Calu3 (cell line): ENCODE measurements around the gene MGAT3. TPM values are rescaled to one million over a fixed set of nuclear protein-coding genes. Genes with fewer than 3 reads are reported as not detected.
A peak's percentile ranks its signal among the peaks of the same experiment; 100 is the strongest.

Experiments
- BruUV-seq: library from RNA; stranded (reverse); fragments of 400-500 nt; replicated peaks from 2 replicates; lab custom pipeline; 2021; lab: Mats Ljungman, UMichigan
- CTCF ChIA-PET: fragments of 300-600 bp; sonication (Branson Sonifier 250); formaldehyde crosslinking; loops from one replicate; lab custom pipeline; 2022; ENCODE audit warnings: antibody characterized with exemption; lab: Charles Lee
- DNase-seq: peaks from one replicate; pipeline ENCODE4 v3.0.0; 2022
- H3K27ac Mint-ChIP-seq: one replicate; pipeline ENCODE4 v1.8.0; 2022; ENCODE audit warnings: mixed read lengths; ENCODE audit not compliant: unreplicated experiment
- H3K27me3 Mint-ChIP-seq: one replicate; pipeline ENCODE4 v1.8.0; 2022; ENCODE audit warnings: mixed read lengths; ENCODE audit not compliant: unreplicated experiment
- H3K36me3 Mint-ChIP-seq: one replicate; pipeline ENCODE4 v1.8.0; 2022; ENCODE audit warnings: mild to moderate bottlenecking, moderate library complexity, mixed read lengths; ENCODE audit not compliant: insufficient read depth, unreplicated experiment
- H3K4me1 Mint-ChIP-seq: one replicate; pipeline ENCODE4 v1.8.0; 2022; ENCODE audit warnings: mild to moderate bottlenecking, low read depth, mixed read lengths; ENCODE audit not compliant: unreplicated experiment
- H3K4me3 Mint-ChIP-seq: one replicate; pipeline ENCODE4 v1.8.0; 2022; ENCODE audit warnings: mild to moderate bottlenecking, low read depth, moderate library complexity, mixed read lengths; ENCODE audit not compliant: unreplicated experiment
- H3K9me3 Mint-ChIP-seq: one replicate; pipeline ENCODE4 v1.8.0; 2022; ENCODE audit warnings: low read depth, mixed read lengths; ENCODE audit not compliant: unreplicated experiment
- CTCF ChIP-seq: fragments of 200-600 bp; IDR thresholded peaks from one replicate; pipeline ENCODE4 v1.8.0; 2022; ENCODE audit warnings: antibody characterized with exemption; ENCODE audit not compliant: unreplicated experiment
- intact Hi-C: fragments of 100-400 bp; cut with micrococcal nuclease; formaldehyde crosslinking; loops from one replicate; pipeline ENCODE4 v1.10.0; 2022; ENCODE audit not compliant: unreplicated experiment
- total RNA-seq: library from RNA; stranded (reverse); gene quantifications from 2 replicates; pipeline ENCODE4 v1.2.3, GENCODE V29; 2022

The MGAT3 gene
- total RNA-seq, 1 experiment from 2014 or later = 33.0 TPM

DNA sequence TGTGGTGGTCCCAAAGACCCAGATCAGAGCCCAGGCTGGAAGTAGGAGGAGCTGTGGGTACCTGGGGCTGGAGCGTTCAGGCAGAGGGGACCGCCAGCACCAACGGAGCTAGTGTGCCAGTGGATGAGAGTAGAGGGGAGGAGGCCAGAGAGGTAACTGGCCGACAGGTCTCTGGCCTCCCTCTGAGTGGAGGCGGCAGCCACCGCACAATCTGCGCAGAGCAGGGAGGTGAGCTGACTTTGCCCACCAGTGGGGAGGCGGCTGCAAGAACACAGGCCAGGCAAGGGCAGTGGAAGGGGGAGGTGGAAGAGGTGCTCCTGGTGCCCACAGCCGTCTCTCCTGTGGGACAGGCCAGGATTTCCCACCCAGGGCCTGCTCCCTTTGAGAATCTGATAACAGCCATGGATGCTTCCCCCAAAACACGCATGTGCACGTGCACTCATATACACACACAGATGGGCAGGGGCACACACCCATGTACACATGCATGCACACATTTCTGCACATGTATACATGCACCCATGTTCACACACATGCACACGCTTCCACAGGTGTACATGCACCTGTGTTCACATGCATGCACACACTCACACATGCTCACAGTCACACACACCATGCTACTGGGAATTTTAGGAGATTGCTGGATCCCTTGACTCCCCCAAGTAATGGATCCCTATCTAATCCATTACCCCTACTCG lies 6.4 kb upstream of the MGAT3 start:
- H3K27ac Mint-ChIP-seq = no peak overlapping the region
- BruUV-seq = no TSS peak
- no peak overlapping the region for H3K4me3 Mint-ChIP-seq
- intact Hi-C loops = no loop called here
- peaks cover 13% of the 10 kb centered on the region for H3K27me3 Mint-ChIP-seq
- DNase-seq = no peak
- H3K36me3 Mint-ChIP-seq = no peaks in the 10 kb centered on the region
- H3K4me1 Mint-ChIP-seq = peaks cover 46% of the 10 kb centered on the region
- CTCF ChIA-PET = no interaction called here
- no peaks in the 10 kb centered on the region for H3K9me3 Mint-ChIP-seq
- no peak for TF ChIP-seq CTCF

GRCh38 chr22:39452740-39453040 lies 4.1 kb upstream of the MGAT3 start:
- intact Hi-C loops = no loop called here
- CTCF ChIA-PET = interaction anchor here (1.2 kb wide), 1 partner anchor 19 kb away, joined by 3 read pairs; no protein-coding TSS in a partner anchor
- H3K27ac Mint-ChIP-seq = no peak overlapping the region
- H3K9me3 Mint-ChIP-seq = no peaks in the 10 kb centered on the region
- no TSS peak for BruUV-seq
- peaks cover 25% of the 10 kb centered on the region for H3K27me3 Mint-ChIP-seq
- H3K36me3 Mint-ChIP-seq = no peaks in the 10 kb centered on the region
- H3K4me1 Mint-ChIP-seq = peaks cover 38% of the 10 kb centered on the region
- TF ChIP-seq CTCF = no peak
- H3K4me3 Mint-ChIP-seq = no peak overlapping the region
- DNase-seq = no peak

DNA sequence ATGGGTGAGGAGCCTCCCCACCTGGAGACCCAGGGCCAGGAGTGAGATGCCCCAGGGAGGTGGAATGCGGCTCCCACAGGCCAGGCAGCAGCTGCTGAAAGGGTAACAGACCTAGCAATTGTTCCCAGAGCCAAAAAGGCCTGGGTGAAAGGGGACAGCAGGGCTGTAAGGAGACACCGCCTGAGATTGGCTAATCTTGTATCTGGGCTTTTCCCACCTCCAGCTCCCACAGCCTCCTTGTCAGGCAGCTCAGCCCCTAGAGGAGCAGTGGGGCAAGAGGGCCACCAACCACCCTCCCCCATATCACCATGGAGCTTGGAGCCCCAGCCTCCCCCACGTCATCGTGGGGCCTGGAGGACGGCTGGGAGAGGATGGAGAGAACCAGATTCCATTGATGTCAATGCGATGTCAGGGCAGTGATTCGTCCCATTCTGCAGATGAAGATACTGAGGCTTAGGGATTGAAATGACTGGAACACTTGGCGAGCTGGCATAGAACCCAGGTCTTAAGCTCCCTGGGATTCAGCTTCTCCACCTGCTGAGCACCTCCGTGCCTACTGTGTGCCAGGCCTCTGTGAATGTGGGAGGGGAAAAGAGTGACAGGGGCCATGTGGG lies 2.9 kb upstream of the MGAT3 start:
- CTCF ChIA-PET = interaction anchor here (0.7 to 0.9 kb wide), 2 partner anchors 17 to 48 kb away, joined by 3 read pairs; partner anchors contain the start of gene MIEF1
- TF ChIP-seq CTCF = no peak
- no peak overlapping the region for H3K4me3 Mint-ChIP-seq
- peaks cover 37% of the 10 kb centered on the region for H3K27me3 Mint-ChIP-seq
- peak; percentile 17 for DNase-seq
- peak overlapping the region; percentile 29 for H3K27ac Mint-ChIP-seq
- intact Hi-C loops = no loop called here
- BruUV-seq = no TSS peak
- peaks cover 31% of the 10 kb centered on the region for H3K4me1 Mint-ChIP-seq
- H3K36me3 Mint-ChIP-seq = no peaks in the 10 kb centered on the region
- no peaks in the 10 kb centered on the region for H3K9me3 Mint-ChIP-seq

DNA sequence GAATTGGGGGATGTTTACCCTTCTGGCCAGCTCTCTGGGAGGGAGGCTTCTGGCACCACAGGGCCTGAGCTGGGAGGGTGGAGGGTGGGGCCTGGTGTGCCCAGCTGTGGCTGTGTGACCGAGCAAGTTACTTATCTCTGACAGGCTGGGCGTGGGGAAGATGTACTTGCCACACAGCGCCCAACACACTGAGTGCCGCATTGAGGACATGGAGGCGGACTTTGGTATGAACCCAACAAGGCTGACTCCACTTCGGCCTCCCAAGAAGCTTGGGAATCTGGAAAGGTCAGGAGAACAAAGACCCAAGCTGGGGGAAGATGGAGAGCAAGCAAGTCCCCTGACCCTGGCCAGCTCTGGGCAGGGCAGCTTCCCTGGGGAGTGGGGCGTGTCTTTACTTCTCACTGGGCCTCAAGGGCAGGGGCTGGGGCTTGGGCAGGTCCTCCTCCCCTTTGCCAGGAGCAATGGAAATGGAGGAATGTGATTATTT lies 2.4 kb upstream of the MGAT3 start:
- Mint-ChIP-seq H3K4me1 (peaks cover 29% of the 10 kb centered on the region), H3K27ac (peak overlapping the region; percentile 29), H3K27me3 (peaks cover 43% of the 10 kb centered on the region), H3K9me3 (no peaks in the 10 kb centered on the region), H3K36me3 (peaks cover under 1% of the 10 kb centered on the region), H3K4me3 (no peak overlapping the region)
- CTCF ChIA-PET = interaction anchor here (0.9 kb wide), 1 partner anchor 17 kb away, joined by 3 read pairs; no protein-coding TSS in a partner anchor
- DNase-seq = peak; percentile 38
- intact Hi-C loops = no loop called here
- BruUV-seq = no TSS peak
- TF ChIP-seq CTCF = no peak
